ENCODE data around the gene PIAS1. TPM values are rescaled to one million over a fixed set of nuclear protein-coding genes. Genes with fewer than 3 reads are reported as not detected.

The PIAS1 gene
- total RNA-seq, 1 donor from 2014 or later = 71.6 TPM

GRCh38 chr15:68053001-68053400, 1.1 kb upstream of the PIAS1 start:
- Mint-ChIP-seq H3K9me3 (ENCODE audit: low read depth) (no peaks in the 10 kb centered on the region), H3K36me3 (ENCODE audit: insufficient read depth) (no peaks in the 10 kb centered on the region), H3K27me3 (no peaks in the 10 kb centered on the region), H3K27ac (no peak overlapping the region), H3K4me1 (ENCODE audit: low read depth) (peaks cover 27% of the 10 kb centered on the region), H3K4me3 (ENCODE audit: low read depth) (peak overlapping the region; percentile 4)
- no peak for TF ChIP-seq CTCF (IDR thresholded peaks at IDR 0.05; ENCODE audit: unreplicated experiment)
- DNase-seq (ENCODE audit: low spot score, unreplicated experiment) = no peak

GRCh38 chr15:68054628-68055223, 611 bp downstream of the PIAS1 start:
- peaks cover 3% of the 10 kb centered on the region for H3K36me3 Mint-ChIP-seq (ENCODE audit: insufficient read depth)
- no peaks in the 10 kb centered on the region for H3K9me3 Mint-ChIP-seq (ENCODE audit: low read depth)
- H3K4me1 Mint-ChIP-seq (ENCODE audit: low read depth) = peaks cover 27% of the 10 kb centered on the region
- peak overlapping the region; percentile 93 for H3K27ac Mint-ChIP-seq
- peak; percentile 67 for DNase-seq (ENCODE audit: low spot score, unreplicated experiment)
- TF ChIP-seq CTCF (IDR thresholded peaks at IDR 0.05; ENCODE audit: unreplicated experiment) = no peak
- H3K27me3 Mint-ChIP-seq = no peaks in the 10 kb centered on the region
- peak overlapping the region; percentile 92 for H3K4me3 Mint-ChIP-seq (ENCODE audit: low read depth)

GRCh38 chr15:68055224-68055705, 1.1 kb downstream of the PIAS1 start:
- Mint-ChIP-seq H3K36me3 (ENCODE audit: insufficient read depth) (peaks cover 4% of the 10 kb centered on the region), H3K4me3 (ENCODE audit: low read depth) (peak overlapping the region; percentile 92), H3K9me3 (ENCODE audit: low read depth) (no peaks in the 10 kb centered on the region), H3K4me1 (ENCODE audit: low read depth) (peaks cover 27% of the 10 kb centered on the region), H3K27me3 (no peaks in the 10 kb centered on the region), H3K27ac (peak overlapping the region; percentile 93)
- TF ChIP-seq CTCF (IDR thresholded peaks at IDR 0.05; ENCODE audit: unreplicated experiment) = no peak
- DNase-seq (ENCODE audit: low spot score, unreplicated experiment) = no peak

GRCh38 chr15:68056097-68056865, 2.2 kb downstream of the PIAS1 start:
- TF ChIP-seq CTCF (IDR thresholded peaks at IDR 0.05; ENCODE audit: unreplicated experiment) = no peak
- H3K27ac Mint-ChIP-seq = peak overlapping the region; percentile 95
- no peaks in the 10 kb centered on the region for H3K27me3 Mint-ChIP-seq
- peaks cover 30% of the 10 kb centered on the region for H3K4me1 Mint-ChIP-seq (ENCODE audit: low read depth)
- H3K4me3 Mint-ChIP-seq (ENCODE audit: low read depth) = peak overlapping the region; percentile 92
- no peaks in the 10 kb centered on the region for H3K9me3 Mint-ChIP-seq (ENCODE audit: low read depth)
- no peak for DNase-seq (ENCODE audit: low spot score, unreplicated experiment)
- H3K36me3 Mint-ChIP-seq (ENCODE audit: insufficient read depth) = peaks cover 5% of the 10 kb centered on the region

GRCh38 chr15:68057034-68057433, 2.9 kb downstream of the PIAS1 start:
- DNase-seq (ENCODE audit: low spot score, unreplicated experiment) = no peak
- Mint-ChIP-seq H3K4me1 (ENCODE audit: low read depth) (peaks cover 37% of the 10 kb centered on the region), H3K36me3 (ENCODE audit: insufficient read depth) (peaks cover 6% of the 10 kb centered on the region), H3K9me3 (ENCODE audit: low read depth) (no peaks in the 10 kb centered on the region), H3K27me3 (no peaks in the 10 kb centered on the region), H3K27ac (peak overlapping the region; percentile 95), H3K4me3 (ENCODE audit: low read depth) (peak overlapping the region; percentile 92)
- no peak for TF ChIP-seq CTCF (IDR thresholded peaks at IDR 0.05; ENCODE audit: unreplicated experiment)
